ENCODE results near the gene METTL8.
"Not testable (repeated sequence)": the region's sequence is repeated elsewhere in the genome, so short reads cannot be mapped to it uniquely, and the experiment has no call there.

METTL8 gene

GRCh38 chr2:171430516-171431410 is 3.0 kb downstream of the METTL8 start:
- DNase-seq (ENCODE audit: low read depth in 2 of 3, low spot score in 1 of 3): no peak

DNA sequence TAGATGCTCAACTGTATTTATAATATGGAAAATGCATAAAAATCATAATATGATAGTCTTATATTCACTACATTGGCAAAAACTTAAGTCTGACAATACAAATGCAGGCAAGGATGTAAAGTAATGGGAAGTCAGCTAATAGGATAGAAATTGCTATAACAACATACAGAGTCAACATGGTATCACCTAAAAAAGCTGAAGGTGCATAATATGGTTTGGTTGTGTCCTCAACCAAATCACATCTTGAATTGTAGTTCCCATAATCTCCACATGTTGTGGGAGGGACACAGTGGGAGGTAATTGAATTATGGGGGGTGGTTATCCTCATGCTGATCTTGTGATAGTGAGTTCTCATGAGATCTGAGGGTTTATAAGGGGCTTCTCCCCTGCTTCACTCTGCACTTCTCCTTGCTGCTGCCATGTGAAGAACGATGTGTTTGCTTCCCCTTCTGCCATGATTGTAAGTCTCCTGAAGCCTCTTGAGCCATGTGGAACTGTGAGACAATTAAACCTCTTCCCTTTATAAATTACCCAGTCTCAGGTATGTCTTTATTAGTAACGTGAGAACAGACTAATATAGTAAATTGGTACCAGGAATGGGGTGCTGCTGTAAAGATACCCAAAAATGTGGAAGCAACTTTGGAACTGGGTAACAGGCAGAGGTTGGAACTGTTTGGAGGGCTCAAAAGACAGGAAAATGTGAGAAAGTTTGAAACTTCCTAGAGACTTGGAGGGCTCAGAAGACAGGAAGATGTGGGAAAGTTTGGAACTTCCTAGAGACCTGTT is 10.9 kb downstream of the METTL8 start:
- DNase-seq (ENCODE audit: low read depth in 2 of 3, low spot score in 1 of 3): not testable (repeated sequence)

- DNase-seq (ENCODE audit: low read depth in 2 of 3, low spot score in 1 of 3): no peak
These were observed 12.8 kb downstream of the METTL8 start for GRCh38 chr2:171420728-171421563.

DNA sequence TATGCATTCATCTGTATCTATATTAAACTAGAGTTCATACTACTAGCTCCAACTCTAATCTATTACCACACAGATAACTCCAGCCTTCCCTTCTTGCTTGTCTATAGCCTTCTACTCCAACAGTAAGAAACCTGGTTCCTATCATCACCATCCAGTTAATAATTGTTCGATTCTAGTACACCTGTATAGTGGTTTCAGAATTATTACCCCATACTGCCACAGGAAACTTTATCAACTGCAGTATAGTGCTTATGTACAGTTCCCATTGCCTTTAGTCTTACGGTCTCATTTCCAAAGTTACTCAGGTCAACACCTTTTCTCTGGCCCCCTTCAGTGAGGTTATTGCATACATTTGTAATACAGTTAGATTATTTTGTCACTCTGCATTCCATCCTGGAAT is 14.5 kb downstream of the METTL8 start:
- DNase-seq (ENCODE audit: low read depth in 2 of 3, low spot score in 1 of 3): no peak

DNA sequence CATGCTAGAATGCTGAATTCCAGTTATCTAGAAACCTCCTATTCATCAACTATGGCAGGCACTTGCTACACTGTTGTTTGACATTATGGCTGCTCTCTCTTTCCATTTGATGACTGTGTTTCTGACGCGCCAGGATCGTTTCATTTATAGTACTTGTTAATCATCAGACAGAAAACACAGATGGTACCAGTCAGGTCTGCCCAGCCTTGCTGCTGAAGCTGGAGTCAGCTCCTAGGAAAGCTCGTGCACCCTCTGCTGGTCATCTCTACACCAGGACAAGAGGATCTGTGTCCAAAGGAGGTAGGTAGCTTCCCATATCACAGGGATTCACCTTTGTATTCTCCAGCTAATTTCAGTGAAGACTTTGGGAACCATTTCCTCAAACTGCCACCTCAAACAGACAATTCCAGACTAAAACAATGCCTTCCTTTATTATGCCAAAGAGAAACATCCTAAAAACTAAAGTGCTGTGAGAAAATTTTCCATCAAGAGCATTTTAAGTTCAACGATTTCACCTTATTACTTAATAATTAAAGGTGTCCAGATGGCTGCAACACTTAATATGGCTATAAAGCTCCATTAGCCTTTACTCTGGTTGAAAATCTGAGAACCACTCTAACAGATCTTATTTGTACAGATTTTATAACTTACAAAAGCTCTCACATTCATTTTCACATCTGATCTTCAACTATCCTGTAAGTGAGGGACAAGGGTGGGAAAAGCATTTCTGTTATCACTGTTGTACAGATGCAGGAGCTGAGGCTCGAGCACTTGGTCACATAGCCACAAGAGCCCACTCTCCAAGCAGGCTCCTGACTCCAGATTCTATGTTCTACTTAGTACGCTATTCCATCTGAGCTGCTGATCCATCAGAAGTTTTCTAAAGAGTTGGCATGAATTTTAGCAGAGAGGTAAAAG is 17.5 kb downstream of the METTL8 start:
- peak; percentile 79 to 85 (median 80) for DNase-seq (ENCODE audit: low read depth in 2 of 3, low spot score in 1 of 3)

- DNase-seq (ENCODE audit: low read depth in 2 of 3, low spot score in 1 of 3): not testable (repeated sequence)
These were observed 19.1 kb downstream of the METTL8 start for GRCh38 chr2:171414645-171415044.

DNA sequence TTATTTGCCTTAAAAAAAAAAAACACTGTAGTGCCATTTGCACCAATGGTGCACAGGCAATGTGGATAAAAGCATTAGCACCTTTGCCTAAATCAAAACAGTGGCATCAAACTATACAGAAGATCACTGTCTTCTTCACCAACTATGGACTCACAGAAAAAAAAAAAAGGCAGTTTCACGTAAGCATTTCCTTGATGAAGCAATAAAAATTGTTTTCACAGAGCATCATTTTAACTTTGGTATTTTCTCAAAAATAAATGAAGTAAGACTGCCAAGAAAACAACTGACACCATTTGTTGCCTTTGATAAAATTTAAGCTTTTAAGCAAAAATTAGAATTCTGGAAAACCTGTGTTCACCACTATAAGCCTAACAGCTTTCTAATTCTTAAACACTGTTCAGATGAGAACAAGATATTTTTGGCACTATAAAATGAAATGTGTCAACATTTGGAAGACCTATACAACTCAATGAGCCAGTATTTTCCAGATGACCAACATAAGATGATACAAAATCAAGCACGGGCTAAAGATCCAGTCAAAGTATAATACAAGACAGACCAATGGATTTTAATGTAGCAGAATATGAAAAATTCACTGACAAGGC is 21.1 kb downstream of the METTL8 start:
- DNase-seq (ENCODE audit: low read depth in 2 of 3, low spot score in 1 of 3): no peak

- no peak for DNase-seq (ENCODE audit: low read depth in 2 of 3, low spot score in 1 of 3)
These were observed 21.9 kb downstream of the METTL8 start for GRCh38 chr2:171411791-171412483.

DNA sequence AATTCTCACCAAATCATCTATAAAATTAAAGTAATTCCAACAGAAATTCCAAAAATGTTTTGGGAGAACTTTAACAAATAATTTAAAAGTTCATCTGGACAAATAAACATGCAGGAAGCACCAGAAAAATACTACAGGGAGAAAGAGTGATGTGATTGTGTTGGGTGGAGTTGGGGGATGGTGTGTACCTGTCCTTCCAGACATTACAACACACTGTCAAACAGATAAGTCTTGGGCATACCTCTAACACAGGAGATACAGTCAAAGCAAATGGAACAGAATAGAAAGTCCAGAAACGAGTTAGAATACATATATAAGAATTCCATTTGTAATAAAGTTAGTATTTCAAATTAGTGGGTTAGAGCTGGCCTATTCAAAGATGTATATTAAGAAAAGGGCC is 22.6 kb downstream of the METTL8 start:
- DNase-seq (ENCODE audit: low read depth in 2 of 3, low spot score in 1 of 3): no peak

GRCh38 chr2:171410624-171411023 is 23.2 kb downstream of the METTL8 start:
- no peak for DNase-seq (ENCODE audit: low read depth in 2 of 3, low spot score in 1 of 3)

DNA sequence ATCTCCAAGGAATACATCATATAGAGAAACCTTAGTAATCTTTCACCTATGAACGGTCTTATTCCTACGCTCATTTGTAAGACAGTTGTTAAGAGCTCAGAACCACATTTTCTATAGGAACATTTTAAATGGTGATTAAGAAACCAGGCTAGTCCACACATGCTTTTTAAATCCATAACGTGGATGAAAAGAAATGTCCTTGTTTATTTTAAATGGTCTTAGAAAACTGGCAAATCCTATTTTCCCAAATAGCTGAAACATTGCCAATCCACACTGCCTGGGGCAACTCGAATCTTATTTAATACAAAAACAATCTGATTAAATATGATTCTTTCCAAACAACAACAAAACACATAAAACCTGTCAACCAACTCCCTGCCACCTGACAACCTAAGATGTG is 23.7 kb downstream of the METTL8 start:
- no peak for DNase-seq (ENCODE audit: low read depth in 2 of 3, low spot score in 1 of 3)

DNA sequence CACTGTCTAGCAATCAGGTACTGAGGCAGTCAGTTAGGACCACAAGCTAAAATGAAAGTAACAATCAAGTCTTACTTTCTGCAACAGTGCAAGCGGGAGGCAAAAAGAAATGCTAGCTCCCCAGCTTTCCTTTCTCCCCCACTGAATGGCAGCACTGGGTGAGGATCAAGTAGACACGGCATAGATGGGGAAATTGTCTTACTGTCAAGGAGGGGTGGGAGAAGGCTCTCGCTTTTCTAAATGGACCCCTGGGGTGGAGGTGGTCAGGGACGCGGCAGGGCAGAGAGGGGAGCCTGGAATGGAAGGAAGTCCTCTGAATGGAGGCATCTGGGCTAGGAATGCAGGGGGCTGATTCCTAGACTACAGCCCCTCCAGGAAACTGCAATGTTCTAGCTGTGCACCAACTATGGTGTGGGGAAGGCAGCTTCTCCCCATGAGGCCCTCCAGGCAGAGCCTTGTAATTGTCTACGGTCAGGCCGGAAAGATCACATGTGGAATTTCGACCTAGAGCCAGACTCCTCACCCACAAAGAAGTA is 24.3 kb downstream of the METTL8 start:
- no peak for DNase-seq (ENCODE audit: low read depth in 2 of 3, low spot score in 1 of 3)

- no peak for DNase-seq (ENCODE audit: low read depth in 2 of 3, low spot score in 1 of 3)
These were observed 26.1 kb downstream of the METTL8 start for GRCh38 chr2:171407676-171408044.

GRCh38 chr2:171407030-171407675 is 26.6 kb downstream of the METTL8 start:
- DNase-seq (ENCODE audit: low read depth in 2 of 3, low spot score in 1 of 3): no peak

DNA sequence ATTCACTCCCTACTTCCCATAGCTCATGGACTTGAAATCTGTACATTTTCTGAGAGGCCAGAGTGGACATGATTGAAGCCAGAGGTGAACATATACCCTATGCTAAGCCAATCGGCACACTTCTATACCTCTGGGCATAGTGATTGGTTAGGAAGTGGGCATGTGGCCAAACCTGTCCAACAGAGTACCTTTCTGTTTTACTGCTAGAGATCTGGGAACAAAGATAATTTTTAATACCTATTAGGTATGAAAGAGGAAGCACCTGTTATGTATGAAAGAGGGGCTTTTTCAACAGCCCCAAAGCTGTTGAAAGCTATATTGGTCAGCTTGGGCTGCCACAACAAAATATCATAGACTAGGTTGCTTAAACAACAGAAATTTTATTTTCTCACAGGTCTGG is 27.7 kb downstream of the METTL8 start:
- no peak for DNase-seq (ENCODE audit: low read depth in 2 of 3, low spot score in 1 of 3)

- no peak for DNase-seq (ENCODE audit: low read depth in 2 of 3, low spot score in 1 of 3)
These were observed 28.2 kb downstream of the METTL8 start for GRCh38 chr2:171405546-171405945.

DNA sequence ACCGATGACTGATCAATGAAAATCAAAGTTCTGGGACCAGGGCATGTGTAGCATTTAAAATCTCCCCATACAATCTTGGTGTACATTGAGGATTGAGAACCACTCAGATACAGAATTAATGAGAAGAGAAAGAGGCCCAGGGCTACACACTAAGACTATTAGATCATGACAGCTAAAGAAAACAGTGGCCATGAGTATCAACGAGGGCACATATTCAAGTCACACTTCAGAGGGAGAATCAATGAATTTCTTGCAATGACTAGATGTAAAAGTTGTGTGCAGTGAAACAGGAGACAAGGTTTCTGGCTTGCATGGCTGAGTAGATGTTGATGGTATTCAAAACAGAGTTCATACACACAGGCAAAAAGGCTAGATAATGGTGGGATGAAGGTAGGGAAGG is 29.1 kb downstream of the METTL8 start:
- DNase-seq (ENCODE audit: low read depth in 2 of 3, low spot score in 1 of 3): no peak

GRCh38 chr2:171404261-171404660 is 29.5 kb downstream of the METTL8 start:
- no peak for DNase-seq (ENCODE audit: low read depth in 2 of 3, low spot score in 1 of 3)

Measured in stimulated activated CD4-positive, alpha-beta T cell treated with anti-CD3 and anti-CD28 coated beads, Interleukin-12 subunit alpha, Interleukin-12 subunit beta, amount 100 ng/mL, for 48 hours (primary cell).